Nephron progenitor cell (in vitro differentiated cells): ENCODE data around the gene SURF2.
"Not testable (repeated sequence)": the region's sequence is repeated elsewhere in the genome, so short reads cannot be mapped to it uniquely, and the experiment has no call there.

Experiments
- DNase-seq: peaks from one replicate; pipeline ENCODE4 v3.0.0; 2021
- H3K27ac Mint-ChIP-seq: 2 replicates; pipeline ENCODE4 v1.8.0; 2021; ENCODE audit warnings: mild to moderate bottlenecking, moderate library complexity, mixed read lengths
- H3K27me3 Mint-ChIP-seq: 2 replicates; pipeline ENCODE4 v1.8.0; 2021; ENCODE audit warnings: mild to moderate bottlenecking, low read depth, mixed read lengths; ENCODE audit not compliant: poor library complexity
- H3K36me3 Mint-ChIP-seq: 2 replicates; pipeline ENCODE4 v1.8.0; 2021; ENCODE audit warnings: low read depth, mixed read lengths
- H3K4me1 Mint-ChIP-seq: 2 replicates; pipeline ENCODE4 v1.8.0; 2021; ENCODE audit warnings: mixed read lengths
- H3K4me3 Mint-ChIP-seq: 2 replicates; pipeline ENCODE4 v1.8.0; 2021; ENCODE audit warnings: mild to moderate bottlenecking, moderate library complexity, mixed read lengths
- H3K9me3 Mint-ChIP-seq: 2 replicates; pipeline ENCODE4 v1.8.0; 2021; ENCODE audit warnings: mild to moderate bottlenecking, moderate library complexity, mixed read lengths
- CTCF ChIP-seq: fragments of 200-600 bp; sonication (generic); IDR thresholded peaks from 2 replicates; pipeline ENCODE4 v1.5.0; 2021; ENCODE audit warnings: antibody characterized with exemption

Gene SURF2

GRCh38 chr9:133390713-133391112 lies 34.4 kb downstream of the SURF2 start:
- Mint-ChIP-seq H3K9me3 (peaks cover 21% of the 10 kb centered on the region), H3K36me3 (no peaks in the 10 kb centered on the region), H3K27me3 (peaks cover 30% of the 10 kb centered on the region), H3K4me3 (no peak overlapping the region), H3K27ac (no peak overlapping the region), H3K4me1 (peaks cover 34% of the 10 kb centered on the region)
- TF ChIP-seq CTCF: no peak
- no peak for DNase-seq

GRCh38 chr9:133391449-133391848 lies 35.1 kb downstream of the SURF2 start:
- Mint-ChIP-seq H3K9me3 (peaks cover 21% of the 10 kb centered on the region), H3K27me3 (peaks cover 30% of the 10 kb centered on the region), H3K4me1 (peaks cover 31% of the 10 kb centered on the region)
- H3K27ac Mint-ChIP-seq, H3K36me3 Mint-ChIP-seq, H3K4me3 Mint-ChIP-seq, DNase-seq: not testable (repeated sequence)

- not testable (repeated sequence) for H3K36me3 Mint-ChIP-seq, H3K4me3 Mint-ChIP-seq, DNase-seq
Measured at GRCh38 chr9:133392308-133392707, 36.0 kb downstream of the SURF2 start.

GRCh38 chr9:133393399-133393798 lies 37.0 kb downstream of the SURF2 start:
- DNase-seq: no peak
- no peaks in the 10 kb centered on the region for H3K36me3 Mint-ChIP-seq
- H3K27me3 Mint-ChIP-seq: peaks cover 26% of the 10 kb centered on the region
- H3K27ac Mint-ChIP-seq: no peak overlapping the region
- H3K9me3 Mint-ChIP-seq: peaks cover 21% of the 10 kb centered on the region
- H3K4me1 Mint-ChIP-seq: peaks cover 20% of the 10 kb centered on the region
- no peak for TF ChIP-seq CTCF
- H3K4me3 Mint-ChIP-seq: no peak overlapping the region

More at GRCh38 chr9:133392308-133392707, 36.0 kb downstream of the SURF2 start:
- Mint-ChIP-seq H3K4me1 (peaks cover 25% of the 10 kb centered on the region), H3K9me3 (peaks cover 21% of the 10 kb centered on the region), H3K27me3 (peaks cover 26% of the 10 kb centered on the region)
- H3K27ac Mint-ChIP-seq: not testable (repeated sequence)

- no peak overlapping the region for H3K4me3 Mint-ChIP-seq
- no peak for TF ChIP-seq CTCF
- H3K4me1 Mint-ChIP-seq: peaks cover 20% of the 10 kb centered on the region
- no peaks in the 10 kb centered on the region for H3K36me3 Mint-ChIP-seq
- DNase-seq: no peak
- no peak overlapping the region for H3K27ac Mint-ChIP-seq
- H3K9me3 Mint-ChIP-seq: peaks cover 19% of the 10 kb centered on the region
- peaks cover 19% of the 10 kb centered on the region for H3K27me3 Mint-ChIP-seq
Measured at GRCh38 chr9:133394687-133395271, 38.4 kb downstream of the SURF2 start.

- Mint-ChIP-seq H3K9me3 (peaks cover 4% of the 10 kb centered on the region), H3K36me3 (no peaks in the 10 kb centered on the region), H3K27me3 (peaks cover 12% of the 10 kb centered on the region), H3K4me1 (peaks cover 20% of the 10 kb centered on the region), H3K27ac (no peak overlapping the region), H3K4me3 (no peak overlapping the region)
- TF ChIP-seq CTCF: peak; percentile 38
- peak; percentile 61 for DNase-seq
Measured at GRCh38 chr9:133396952-133397351, 40.6 kb downstream of the SURF2 start.

- no peak overlapping the region for H3K4me3 Mint-ChIP-seq
- no peak for TF ChIP-seq CTCF
- no peak for DNase-seq
- peaks cover 20% of the 10 kb centered on the region for H3K4me1 Mint-ChIP-seq
- H3K27ac Mint-ChIP-seq: no peak overlapping the region
- peaks cover 1% of the 10 kb centered on the region for H3K9me3 Mint-ChIP-seq
- no peaks in the 10 kb centered on the region for H3K36me3 Mint-ChIP-seq
- peaks cover 8% of the 10 kb centered on the region for H3K27me3 Mint-ChIP-seq
Measured at GRCh38 chr9:133397370-133397769, 41.0 kb downstream of the SURF2 start.
